Erythroblast (primary cell): ENCODE results near the gene PSMC5.

Experiments used
- GATA1 ChIP-seq: IDR thresholded peaks from 2 replicates; pipeline ENCODE4 v1.6.1; 2011; ENCODE audit warnings: low read depth, mild to moderate bottlenecking, control low read depth, low read length, moderate library complexity
- POLR2A ChIP-seq: IDR thresholded peaks from 2 replicates; pipeline ENCODE4 v1.6.1; 2011; ENCODE audit warnings: mild to moderate bottlenecking, low read length

- no peak for TF ChIP-seq POLR2A
- no peak for TF ChIP-seq GATA1
Measured at GRCh38 chr17:63820963-63821561, 6.2 kb upstream of the PSMC5 start.
